T-helper 2 cell treated with Interferon-gamma antibody and Interleukin-4, amounts not matched to agents 100 ng/mL and 5 ng/mL, for 36 hours (primary cell): ENCODE results near the gene RPUSD1. TPM values are rescaled to one million over a fixed set of nuclear protein-coding genes. Genes with fewer than 3 reads are reported as not detected.
"Not testable (repeated sequence)": the region's sequence is repeated elsewhere in the genome, so short reads cannot be mapped to it uniquely, and the experiment has no call there.

Experiments used
- intact Hi-C: fragments of 100-400 bp; cut with micrococcal nuclease; formaldehyde crosslinking; loops from one replicate; pipeline ENCODE4 v1.15.1; 2023
- total RNA-seq: library from RNA; stranded (reverse); gene quantifications from 2 replicates; pipeline ENCODE4 v1.2.3, GENCODE V29; 2022

Gene RPUSD1
- total RNA-seq, 1 donor from 2014 or later = 34.8 TPM

GRCh38 chr16:751152-752006 lies 36.8 kb downstream of the RPUSD1 start:
- intact Hi-C loops = no loop called here

- intact Hi-C loops = no loop called here
These were observed 37.7 kb downstream of the RPUSD1 start for GRCh38 chr16:750485-750884.

- intact Hi-C loops = no loop called here
These were observed 39.2 kb downstream of the RPUSD1 start for GRCh38 chr16:749010-749409.

GRCh38 chr16:747978-748746 lies 40.0 kb downstream of the RPUSD1 start:
- intact Hi-C loops = no loop called here

GRCh38 chr16:746637-747036 lies 41.5 kb downstream of the RPUSD1 start:
- intact Hi-C loops = no loop called here

- intact Hi-C loops = no loop called here
These were observed 42.4 kb downstream of the RPUSD1 start for GRCh38 chr16:745739-746138.

- intact Hi-C loops = no loop called here
These were observed 44.2 kb downstream of the RPUSD1 start for GRCh38 chr16:743794-744500.

GRCh38 chr16:742894-743293 lies 45.3 kb downstream of the RPUSD1 start:
- intact Hi-C loops = not testable (repeated sequence)

GRCh38 chr16:741986-742629 lies 46.1 kb downstream of the RPUSD1 start:
- intact Hi-C loops = loop anchor here (1.0 to 2.0 kb wide), 2 partner anchors 27 to 46 kb away; partner anchors contain the start of genes CHTF18, METRN and RPUSD1

GRCh38 chr16:740764-741505 lies 47.2 kb downstream of the RPUSD1 start, which contains the start of gene CIAO3:
Gene CIAO3 (minus strand): TSS chr16:740997. CDS start chr16:740985, 12 bp downstream.
- intact Hi-C loops = loop anchor here (1.0 to 2.0 kb wide), 2 partner anchors 26 to 47 kb away; partner anchors contain the start of genes CHTF18, METRN and RPUSD1

GRCh38 chr16:740459-740763 lies 47.8 kb downstream of the RPUSD1 start:
- intact Hi-C loops = loop anchor here (2.0 kb wide), 1 partner anchor 26 kb away; the partner anchor contains the start of gene METRN

- intact Hi-C loops = loop anchor here (2.0 kb wide), 1 partner anchor 25 kb away; the partner anchor contains the start of gene METRN
These were observed 48.4 kb downstream of the RPUSD1 start for GRCh38 chr16:739560-740458.

- intact Hi-C loops = no loop called here
These were observed 51.2 kb downstream of the RPUSD1 start for GRCh38 chr16:736936-737481.

- intact Hi-C loops = no loop called here
These were observed 52.2 kb downstream of the RPUSD1 start for GRCh38 chr16:735982-736453.

GRCh38 chr16:734981-735881 lies 53.0 kb downstream of the RPUSD1 start:
- intact Hi-C loops = no loop called here
